Neural cell (in vitro differentiated cells): ENCODE measurements around the gene SLC6A1. TPM values are rescaled to one million over a fixed set of nuclear protein-coding genes. Genes with fewer than 3 reads are reported as not detected.

Experiments used
- H2AFZ ChIP-seq: fragments of 200-600, 300-800 bp; sonication (generic), shearing (Covaris generic); 2 replicates; pipeline ENCODE4 v1.6.0; 2014; ENCODE audit warnings: low read depth, mild to moderate bottlenecking, antibody characterized with exemption, low read length, moderate library complexity
- H3F3A ChIP-seq: fragments of 200-600 bp; shearing (Covaris generic); 2 replicates; pipeline ENCODE4 v1.6.1; 2016; ENCODE audit warnings: mild to moderate bottlenecking, moderate library complexity, mixed read lengths, antibody characterized with exemption, low read length; ENCODE audit not compliant: insufficient read depth, poor library complexity, severe bottlenecking
- H3K27ac ChIP-seq: fragments of 200-600, 300-800 bp; sonication (generic), shearing (Covaris generic); 2 replicates; pipeline ENCODE4 v1.5.1; 2014; ENCODE audit warnings: mild to moderate bottlenecking, low read length, moderate library complexity
- H3K27me3 ChIP-seq: fragments of 300-800, 200-600 bp; sonication (generic), shearing (Covaris generic); 2 replicates; pipeline ENCODE4 v1.6.0; 2014; ENCODE audit warnings: mild to moderate bottlenecking, low read depth, low read length, moderate library complexity; ENCODE audit not compliant: insufficient read depth
- H3K36me3 ChIP-seq: fragments of 300-800, 200-600 bp; sonication (generic), shearing (Covaris generic); 2 replicates; pipeline ENCODE4 v1.5.1; 2014; ENCODE audit warnings: mild to moderate bottlenecking, antibody characterized with exemption, low read length, moderate library complexity; ENCODE audit not compliant: insufficient read depth
- H3K4me2 ChIP-seq: fragments of 300-800, 200-600 bp; sonication (generic), shearing (Covaris generic); 2 replicates; pipeline ENCODE4 v1.6.0; 2014; ENCODE audit warnings: mild to moderate bottlenecking, low read length
- H3K4me3 ChIP-seq: fragments of 300-800, 200-600 bp; sonication (generic), shearing (Covaris generic); 2 replicates; pipeline ENCODE4 v1.5.1; 2014; ENCODE audit warnings: mild to moderate bottlenecking, low read length, moderate library complexity
- H3K79me2 ChIP-seq: fragments of 200-600 bp; shearing (Covaris generic); replicated peaks from 2 replicates; pipeline ENCODE4 v1.6.0; 2014; ENCODE audit warnings: mild to moderate bottlenecking, low read length, moderate library complexity; ENCODE audit not compliant: insufficient read depth
- H3K9ac ChIP-seq: fragments of 300-800, 200-600 bp; sonication (generic), shearing (Covaris generic); 2 replicates; pipeline ENCODE4 v1.6.1; 2016; ENCODE audit warnings: mild to moderate bottlenecking, low read length, mixed read lengths
- H3K9me2 ChIP-seq: fragments of 200-600 bp; shearing (Covaris generic); 2 replicates; pipeline ENCODE4 v1.6.1; 2016; ENCODE audit warnings: mild to moderate bottlenecking, low read length, mixed read lengths; ENCODE audit not compliant: insufficient read depth
- H3K9me3 ChIP-seq: fragments of 200-600, 300-800 bp; sonication (generic), shearing (Covaris generic); 2 replicates; pipeline ENCODE4 v1.6.1; 2016; ENCODE audit warnings: mild to moderate bottlenecking, mixed run types, low read length, moderate library complexity, mixed read lengths
- H4K20me1 ChIP-seq: fragments of 200-600 bp; shearing (Covaris generic); 2 replicates; pipeline ENCODE4 v1.6.1; 2016; ENCODE audit warnings: mild to moderate bottlenecking, mixed run types; ENCODE audit not compliant: insufficient read depth
- EP300 ChIP-seq: fragments of 450-650 bp; conservative IDR thresholded peaks from 2 replicates; pipeline ENCODE4 v1.6.1; 2014; ENCODE audit warnings: antibody characterized with exemption, mild to moderate bottlenecking, moderate library complexity; ENCODE audit not compliant: poor library complexity, severe bottlenecking
- EZH2 ChIP-seq: fragments of 200-600, 300-800 bp; shearing (Covaris generic), sonication (generic); IDR thresholded peaks from 2 replicates; pipeline ENCODE4 v1.6.1; 2014; ENCODE audit warnings: antibody characterized with exemption, low read length, borderline replicate concordance, mild to moderate bottlenecking; ENCODE audit not compliant: insufficient read depth, poor library complexity, severe bottlenecking
- MXI1 ChIP-seq: fragments of 450-650 bp; conservative IDR thresholded peaks from 2 replicates; pipeline ENCODE4 v1.6.1; 2014; ENCODE audit warnings: antibody characterized with exemption, mild to moderate bottlenecking; ENCODE audit not compliant: poor library complexity, severe bottlenecking
- POLR2AphosphoS5 ChIP-seq: IDR thresholded peaks from 2 replicates; pipeline ENCODE4 v1.6.1; 2012
- RAD21 ChIP-seq: fragments of 450-650 bp; conservative IDR thresholded peaks from 2 replicates; pipeline ENCODE4 v1.6.1; 2014; ENCODE audit warnings: antibody characterized with exemption, mild to moderate bottlenecking, moderate library complexity
- SMC3 ChIP-seq: fragments of 450-650 bp; conservative IDR thresholded peaks from 2 replicates; pipeline ENCODE4 v1.6.1; 2014; ENCODE audit warnings: antibody characterized with exemption, mild to moderate bottlenecking, moderate library complexity; ENCODE audit not compliant: poor library complexity
- TAF1 ChIP-seq: IDR thresholded peaks from 2 replicates; pipeline ENCODE4 v1.6.1; 2012; ENCODE audit warnings: low read depth
- polyA plus RNA-seq: library from polyadenylated mRNA; depleted of rRNA; stranded (reverse); fragments of >200 nt; gene quantifications from 2 replicates; pipeline ENCODE4 v1.2.3, GENCODE V29; 2014
- TF ChIP-seq, protein P1 (sequence below): fragments of 450-650 bp; IDR thresholded peaks from 2 replicates; pipeline ENCODE4 v1.5.1; 2014; ENCODE audit warnings: antibody characterized with exemption, mild to moderate bottlenecking, moderate library complexity; ENCODE audit not compliant: poor library complexity, severe bottlenecking
- TF ChIP-seq, protein P2 (sequence below): IDR thresholded peaks from 2 replicates; pipeline ENCODE4 v1.6.1; 2012; ENCODE audit warnings: borderline replicate concordance

The SLC6A1 gene
- polyA plus RNA-seq, 1 donor from 2014 or later = 43.2 TPM

DNA sequence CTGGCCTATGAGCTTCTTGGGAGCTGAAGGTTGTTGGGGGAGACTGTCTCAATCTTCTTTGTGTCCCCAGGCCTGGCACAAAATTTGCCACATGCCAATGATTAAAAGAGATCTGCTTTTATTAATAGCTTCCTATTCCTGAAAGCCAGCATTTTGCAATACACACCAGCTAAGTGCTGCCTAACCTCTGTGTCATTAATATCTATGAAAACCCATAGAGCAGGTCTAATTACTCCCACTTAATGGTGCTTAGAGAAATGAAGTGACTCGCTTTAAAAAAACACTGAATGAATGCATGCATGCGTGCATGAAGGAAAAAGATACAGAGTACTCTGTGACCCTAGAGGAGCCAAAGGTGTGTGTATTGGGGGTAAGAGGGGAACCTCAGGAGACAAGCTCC, 55.0 kb downstream of the SLC6A1 start:
- no peak overlapping the region for H3K27ac ChIP-seq
- H3F3A ChIP-seq = no peaks in the 10 kb centered on the region
- H4K20me1 ChIP-seq = no peaks in the 10 kb centered on the region
- no peak for TF ChIP-seq SMC3
- TF ChIP-seq, protein P1, sequence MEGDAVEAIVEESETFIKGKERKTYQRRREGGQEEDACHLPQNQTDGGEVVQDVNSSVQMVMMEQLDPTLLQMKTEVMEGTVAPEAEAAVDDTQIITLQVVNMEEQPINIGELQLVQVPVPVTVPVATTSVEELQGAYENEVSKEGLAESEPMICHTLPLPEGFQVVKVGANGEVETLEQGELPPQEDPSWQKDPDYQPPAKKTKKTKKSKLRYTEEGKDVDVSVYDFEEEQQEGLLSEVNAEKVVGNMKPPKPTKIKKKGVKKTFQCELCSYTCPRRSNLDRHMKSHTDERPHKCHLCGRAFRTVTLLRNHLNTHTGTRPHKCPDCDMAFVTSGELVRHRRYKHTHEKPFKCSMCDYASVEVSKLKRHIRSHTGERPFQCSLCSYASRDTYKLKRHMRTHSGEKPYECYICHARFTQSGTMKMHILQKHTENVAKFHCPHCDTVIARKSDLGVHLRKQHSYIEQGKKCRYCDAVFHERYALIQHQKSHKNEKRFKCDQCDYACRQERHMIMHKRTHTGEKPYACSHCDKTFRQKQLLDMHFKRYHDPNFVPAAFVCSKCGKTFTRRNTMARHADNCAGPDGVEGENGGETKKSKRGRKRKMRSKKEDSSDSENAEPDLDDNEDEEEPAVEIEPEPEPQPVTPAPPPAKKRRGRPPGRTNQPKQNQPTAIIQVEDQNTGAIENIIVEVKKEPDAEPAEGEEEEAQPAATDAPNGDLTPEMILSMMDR = no peak
- TF ChIP-seq, protein P2, sequence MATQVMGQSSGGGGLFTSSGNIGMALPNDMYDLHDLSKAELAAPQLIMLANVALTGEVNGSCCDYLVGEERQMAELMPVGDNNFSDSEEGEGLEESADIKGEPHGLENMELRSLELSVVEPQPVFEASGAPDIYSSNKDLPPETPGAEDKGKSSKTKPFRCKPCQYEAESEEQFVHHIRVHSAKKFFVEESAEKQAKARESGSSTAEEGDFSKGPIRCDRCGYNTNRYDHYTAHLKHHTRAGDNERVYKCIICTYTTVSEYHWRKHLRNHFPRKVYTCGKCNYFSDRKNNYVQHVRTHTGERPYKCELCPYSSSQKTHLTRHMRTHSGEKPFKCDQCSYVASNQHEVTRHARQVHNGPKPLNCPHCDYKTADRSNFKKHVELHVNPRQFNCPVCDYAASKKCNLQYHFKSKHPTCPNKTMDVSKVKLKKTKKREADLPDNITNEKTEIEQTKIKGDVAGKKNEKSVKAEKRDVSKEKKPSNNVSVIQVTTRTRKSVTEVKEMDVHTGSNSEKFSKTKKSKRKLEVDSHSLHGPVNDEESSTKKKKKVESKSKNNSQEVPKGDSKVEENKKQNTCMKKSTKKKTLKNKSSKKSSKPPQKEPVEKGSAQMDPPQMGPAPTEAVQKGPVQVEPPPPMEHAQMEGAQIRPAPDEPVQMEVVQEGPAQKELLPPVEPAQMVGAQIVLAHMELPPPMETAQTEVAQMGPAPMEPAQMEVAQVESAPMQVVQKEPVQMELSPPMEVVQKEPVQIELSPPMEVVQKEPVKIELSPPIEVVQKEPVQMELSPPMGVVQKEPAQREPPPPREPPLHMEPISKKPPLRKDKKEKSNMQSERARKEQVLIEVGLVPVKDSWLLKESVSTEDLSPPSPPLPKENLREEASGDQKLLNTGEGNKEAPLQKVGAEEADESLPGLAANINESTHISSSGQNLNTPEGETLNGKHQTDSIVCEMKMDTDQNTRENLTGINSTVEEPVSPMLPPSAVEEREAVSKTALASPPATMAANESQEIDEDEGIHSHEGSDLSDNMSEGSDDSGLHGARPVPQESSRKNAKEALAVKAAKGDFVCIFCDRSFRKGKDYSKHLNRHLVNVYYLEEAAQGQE = no peak
- no peak for TF ChIP-seq RAD21
- TF ChIP-seq MXI1 = no peak
- TF ChIP-seq POLR2AphosphoS5 = no peak
- no peak for TF ChIP-seq EZH2
- TF ChIP-seq TAF1 = no peak
- no peak for TF ChIP-seq EP300
- no peaks in the 10 kb centered on the region for H3K27me3 ChIP-seq
- H3K9ac ChIP-seq = no peak overlapping the region
- H3K9me2 ChIP-seq = no peaks in the 10 kb centered on the region
- no peak overlapping the region for H3K4me3 ChIP-seq
- H3K79me2 ChIP-seq = no peaks in the 10 kb centered on the region
- H3K9me3 ChIP-seq = no peaks in the 10 kb centered on the region
- no peak overlapping the region for H3K4me2 ChIP-seq
- H3K36me3 ChIP-seq = no peaks in the 10 kb centered on the region
- H2AFZ ChIP-seq = no peak overlapping the region

DNA sequence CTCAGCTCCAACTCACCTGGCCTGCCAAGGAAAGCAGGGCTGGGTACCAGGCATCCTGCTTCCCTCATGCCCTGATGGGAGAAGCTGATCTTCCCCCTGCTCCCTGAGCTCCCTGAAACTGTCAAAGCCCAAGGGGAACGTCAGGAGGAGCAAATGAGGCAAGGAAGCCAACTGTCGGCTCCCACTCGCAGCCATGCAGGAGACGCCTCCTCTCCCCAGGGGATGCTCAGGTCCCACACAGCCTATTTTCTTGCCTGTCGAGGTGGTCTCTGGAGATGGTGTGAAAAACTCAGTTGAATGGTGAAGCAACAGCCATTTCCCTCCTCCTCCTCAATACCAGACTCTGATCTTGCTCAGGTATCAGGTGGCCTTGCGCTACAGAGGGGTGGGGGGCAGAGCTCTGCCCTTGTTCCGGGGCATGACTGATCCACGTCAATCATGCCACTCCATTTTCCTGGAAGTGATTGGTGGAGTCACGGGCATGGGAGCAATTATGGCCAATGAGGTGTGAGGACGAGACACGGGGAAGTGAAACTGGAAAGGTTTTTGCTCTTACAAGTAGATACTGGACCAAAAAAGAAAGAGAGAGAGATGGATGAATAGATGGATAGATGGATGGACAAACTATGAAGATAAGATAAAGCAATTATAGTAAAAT, 58.2 kb downstream of the SLC6A1 start:
- H3K9me2 ChIP-seq = no peaks in the 10 kb centered on the region
- no peaks in the 10 kb centered on the region for H3F3A ChIP-seq
- H3K4me2 ChIP-seq = no peak overlapping the region
- no peaks in the 10 kb centered on the region for H3K27me3 ChIP-seq
- H4K20me1 ChIP-seq = no peaks in the 10 kb centered on the region
- TF ChIP-seq, protein P2 = no peak
- TF ChIP-seq TAF1 (no peak), MXI1 (no peak), RAD21 (no peak), EZH2 (no peak), EP300 (no peak), SMC3 (no peak), POLR2AphosphoS5 (no peak)
- TF ChIP-seq, protein P1 = no peak
- no peak overlapping the region for H3K4me3 ChIP-seq
- H3K9me3 ChIP-seq = no peaks in the 10 kb centered on the region
- H3K27ac ChIP-seq = no peak overlapping the region
- no peaks in the 10 kb centered on the region for H3K36me3 ChIP-seq
- no peak overlapping the region for H2AFZ ChIP-seq
- H3K9ac ChIP-seq = no peak overlapping the region
- no peaks in the 10 kb centered on the region for H3K79me2 ChIP-seq
